Mammary epithelial cell (primary cell): ENCODE results near the gene ETV3L.

Source experiments
- CTCF ChIP-seq, 2 donors: IDR thresholded peaks in 1 of 2; conservative IDR thresholded peaks in 1 of 2; 2 replicates each; pipeline ENCODE4 v1.5.1; 2011 to 2012; ENCODE audit warnings: inconsistent platforms in 2 of 2, low read length in 2 of 2, mild to moderate bottlenecking in 2 of 2, control low read depth in 1 of 2, low read depth in 1 of 2; ENCODE audit not compliant: insufficient read depth in 1 of 2; ENCODE audit errors: extremely low read depth in 1 of 2
- EZH2 ChIP-seq: IDR thresholded peaks from 2 replicates; pipeline ENCODE4 v1.6.1; 2012; ENCODE audit warnings: low read length, inconsistent platforms, borderline replicate concordance

GRCh38 chr1:157116737-157117103 is 17.1 kb upstream of the ETV3L start:
- no peak for TF ChIP-seq CTCF (conservative IDR thresholded peaks at IDR 0.05 in 1 of 2, IDR thresholded peaks at IDR 0.05 in 1 of 2; ENCODE audit: extremely low read depth in 1 of 2, insufficient read depth in 1 of 2, low read depth in 1 of 2, low read length in 2 of 2)
- no peak for TF ChIP-seq EZH2
